Activated naive CD4-positive, alpha-beta T cell treated with anti-CD3 and anti-CD28 coated beads, Interleukin-2, amount 50 U/mL, for 24 hours (primary cell): ENCODE results near the gene SGCB.

ENCODE experiments used
- H3K27ac Mint-ChIP-seq: one replicate; pipeline ENCODE4 v1.8.0; 2021; ENCODE audit warnings: mild to moderate bottlenecking, mixed read lengths
- H3K27me3 Mint-ChIP-seq: one replicate; pipeline ENCODE4 v1.8.0; 2021; ENCODE audit warnings: mixed read lengths
- H3K36me3 Mint-ChIP-seq: one replicate; pipeline ENCODE4 v1.8.0; 2021; ENCODE audit warnings: mixed read lengths
- H3K4me1 Mint-ChIP-seq: one replicate; pipeline ENCODE4 v1.8.0; 2021; ENCODE audit warnings: mixed read lengths
- H3K4me3 Mint-ChIP-seq: one replicate; pipeline ENCODE4 v1.8.0; 2021; ENCODE audit warnings: mild to moderate bottlenecking, mixed read lengths
- H3K9me3 Mint-ChIP-seq: one replicate; pipeline ENCODE4 v1.8.0; 2021; ENCODE audit warnings: mixed read lengths

Gene SGCB

DNA sequence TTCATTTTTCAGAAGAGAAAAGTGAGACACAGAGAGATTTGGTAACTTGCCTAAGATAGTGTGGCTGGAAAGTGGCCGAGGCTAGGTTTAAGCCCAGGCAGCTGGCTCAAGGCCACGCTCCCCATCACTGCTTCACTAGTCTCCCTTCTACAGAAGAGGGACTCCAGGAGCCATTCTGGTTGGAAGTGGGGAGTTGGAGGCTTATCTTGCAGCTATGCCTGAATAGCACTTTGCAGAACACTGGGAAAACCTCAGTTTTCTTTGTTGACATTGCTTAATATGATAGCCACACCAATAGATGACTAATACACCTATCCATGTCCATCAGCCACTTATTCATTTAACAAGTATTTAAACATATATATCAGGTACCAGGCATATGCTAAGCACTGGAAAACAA lies 36.5 kb downstream of the SGCB start:
- no peak overlapping the region for H3K27ac Mint-ChIP-seq
- H3K4me3 Mint-ChIP-seq, result no peak overlapping the region
- H3K36me3 Mint-ChIP-seq, result no peaks in the 10 kb centered on the region
- no peaks in the 10 kb centered on the region for H3K4me1 Mint-ChIP-seq
- peaks cover 3% of the 10 kb centered on the region for H3K27me3 Mint-ChIP-seq
- H3K9me3 Mint-ChIP-seq, result no peaks in the 10 kb centered on the region

DNA sequence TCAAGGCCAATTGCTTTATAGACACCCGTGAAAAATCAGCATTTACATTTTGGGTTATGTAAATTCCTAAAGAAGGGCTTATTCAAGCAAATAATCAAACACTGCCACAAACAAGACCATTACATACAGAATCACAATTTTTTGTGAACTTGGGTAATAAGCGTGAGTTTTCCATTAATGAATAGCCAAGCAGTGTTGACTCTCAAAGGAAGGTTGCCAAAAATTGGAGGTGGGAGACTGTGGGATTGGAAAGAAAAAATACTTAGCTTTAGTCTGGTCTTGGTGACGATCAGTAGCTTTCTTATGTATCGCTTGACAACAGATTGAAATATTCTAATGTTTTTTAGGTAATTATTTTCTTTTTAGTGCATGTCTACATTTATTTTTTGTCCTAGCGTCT lies 38.8 kb downstream of the SGCB start:
- H3K36me3 Mint-ChIP-seq, result no peaks in the 10 kb centered on the region
- H3K4me1 Mint-ChIP-seq, result no peaks in the 10 kb centered on the region
- peaks cover 3% of the 10 kb centered on the region for H3K27me3 Mint-ChIP-seq
- H3K9me3 Mint-ChIP-seq, result no peaks in the 10 kb centered on the region
- H3K27ac Mint-ChIP-seq, result no peak overlapping the region
- no peak overlapping the region for H3K4me3 Mint-ChIP-seq

DNA sequence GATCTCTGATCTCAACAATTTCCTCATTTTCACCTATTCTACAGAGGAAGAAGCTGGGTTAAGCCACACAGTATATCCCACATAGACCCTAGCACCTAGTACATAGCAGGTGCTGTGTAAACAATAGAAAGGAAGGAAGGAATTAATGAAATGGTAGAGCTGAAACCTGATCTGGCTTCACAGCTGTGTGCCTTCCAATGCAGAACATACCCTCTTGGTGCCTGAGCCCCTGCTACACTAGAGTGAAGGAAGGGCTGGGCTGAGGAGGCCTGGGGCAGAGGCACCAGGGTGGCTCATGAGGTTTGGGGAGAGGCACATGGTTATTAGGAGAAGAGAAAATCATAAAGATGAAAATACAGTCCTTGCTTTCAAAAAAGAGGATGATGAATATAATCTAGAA lies 39.3 kb downstream of the SGCB start:
- Mint-ChIP-seq H3K4me1 (no peaks in the 10 kb centered on the region), H3K9me3 (no peaks in the 10 kb centered on the region), H3K27ac (no peak overlapping the region), H3K27me3 (peaks cover 3% of the 10 kb centered on the region), H3K4me3 (no peak overlapping the region), H3K36me3 (no peaks in the 10 kb centered on the region)

DNA sequence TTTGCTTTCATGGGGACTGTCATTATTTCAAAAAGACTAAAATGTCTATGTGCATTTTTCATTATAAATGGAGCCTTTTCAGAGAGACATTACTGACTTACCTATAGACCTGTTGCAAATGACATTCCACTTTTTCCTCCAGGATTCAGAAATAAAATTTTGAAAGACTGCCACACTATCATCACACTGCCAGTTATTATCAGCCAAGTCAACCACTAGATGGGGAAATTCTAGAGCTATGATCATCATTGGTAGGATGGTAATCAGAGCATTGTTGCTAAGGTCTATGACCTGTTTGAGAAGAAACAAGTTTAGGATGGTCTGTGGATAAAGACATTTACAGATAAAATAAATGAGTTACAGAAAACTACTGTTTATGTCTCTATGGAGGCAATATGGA lies 40.5 kb downstream of the SGCB start:
- H3K27me3 Mint-ChIP-seq, result peaks cover 3% of the 10 kb centered on the region

DNA sequence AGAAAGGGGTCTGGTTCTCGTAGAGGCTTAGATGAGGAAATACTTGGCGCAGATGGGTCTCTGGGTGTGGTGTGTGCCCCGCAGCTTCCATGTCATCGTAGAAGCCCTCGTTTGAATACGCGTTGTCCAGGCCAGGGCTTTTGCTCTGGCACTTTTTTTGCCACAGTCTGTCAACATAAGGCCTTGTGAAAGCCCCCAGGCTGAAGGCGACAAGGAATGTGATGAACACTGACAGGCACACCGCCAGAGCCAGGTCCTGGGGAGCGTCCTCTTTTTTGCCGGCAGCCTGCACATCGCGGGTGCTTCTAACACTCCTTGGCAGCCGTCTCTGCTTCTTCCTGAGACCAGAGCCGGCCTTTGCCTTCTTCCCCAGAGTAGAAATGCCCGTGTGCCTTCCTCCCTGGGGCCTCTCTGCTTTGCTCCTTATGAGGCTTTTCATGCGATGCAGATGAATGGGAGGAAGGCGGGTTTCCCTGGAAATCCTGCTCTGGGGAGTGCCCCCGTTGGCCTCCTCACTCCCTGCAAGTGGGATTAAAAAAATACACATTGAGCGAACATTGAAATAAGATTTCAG lies 42.4 kb downstream of the SGCB start:
- no peak overlapping the region for H3K27ac Mint-ChIP-seq
- peaks cover under 1% of the 10 kb centered on the region for H3K9me3 Mint-ChIP-seq
- H3K36me3 Mint-ChIP-seq, result no peaks in the 10 kb centered on the region
- no peak overlapping the region for H3K4me3 Mint-ChIP-seq
- H3K4me1 Mint-ChIP-seq, result no peaks in the 10 kb centered on the region
- H3K27me3 Mint-ChIP-seq, result peaks cover 7% of the 10 kb centered on the region

More for the DNA sequence above, 40.5 kb downstream of the SGCB start:
- Mint-ChIP-seq H3K36me3 (no peaks in the 10 kb centered on the region), H3K27ac (no peak overlapping the region), H3K4me1 (no peaks in the 10 kb centered on the region), H3K4me3 (no peak overlapping the region), H3K9me3 (no peaks in the 10 kb centered on the region)
